AG08395 (cell line): ENCODE measurements around the gene NHS.

Experiments
- DNase-seq: peaks from one replicate; pipeline ENCODE4 v3.0.0; 2012; ENCODE audit warnings: mixed read lengths, low spot score

The NHS gene

DNA sequence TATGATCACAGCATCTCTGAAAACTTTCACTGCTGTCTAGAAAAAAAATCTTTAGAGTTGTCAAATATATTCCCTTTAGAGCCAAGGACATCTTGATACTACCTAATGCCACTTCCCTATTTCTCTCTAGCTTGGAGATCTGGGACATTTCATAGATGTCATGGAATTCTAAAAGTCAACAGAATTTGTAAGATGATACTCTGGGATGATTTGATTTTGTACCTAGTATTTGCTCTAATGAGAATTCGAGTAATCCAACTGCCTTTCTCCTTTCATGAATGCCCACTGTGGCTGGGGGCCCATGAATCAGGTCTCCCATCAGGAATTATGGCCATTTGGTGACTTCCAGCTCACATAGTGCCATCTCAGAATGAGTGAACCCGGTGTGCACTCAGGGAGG, 73.2 kb downstream of the NHS start:
- DNase-seq: no peak

DNA sequence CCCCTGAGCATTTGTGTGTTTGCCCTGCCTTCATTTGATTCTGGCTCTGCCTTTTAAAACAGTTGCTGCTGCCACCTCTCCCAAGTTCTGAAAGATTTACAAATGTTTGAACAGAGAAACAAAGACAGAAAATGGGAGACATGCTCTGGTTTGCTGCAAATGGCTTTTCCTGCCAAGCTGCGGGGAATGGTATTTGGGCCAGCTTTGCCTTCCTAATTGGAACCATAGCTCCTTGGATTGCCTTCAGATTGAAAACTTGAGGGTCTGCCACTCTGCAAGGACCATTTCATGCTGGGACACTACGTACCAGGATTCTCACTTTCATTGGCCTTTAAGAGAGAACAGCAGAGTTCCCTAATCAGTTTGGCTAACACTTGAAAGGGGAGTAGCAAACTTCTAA, 74.9 kb downstream of the NHS start:
- DNase-seq: no peak

DNA sequence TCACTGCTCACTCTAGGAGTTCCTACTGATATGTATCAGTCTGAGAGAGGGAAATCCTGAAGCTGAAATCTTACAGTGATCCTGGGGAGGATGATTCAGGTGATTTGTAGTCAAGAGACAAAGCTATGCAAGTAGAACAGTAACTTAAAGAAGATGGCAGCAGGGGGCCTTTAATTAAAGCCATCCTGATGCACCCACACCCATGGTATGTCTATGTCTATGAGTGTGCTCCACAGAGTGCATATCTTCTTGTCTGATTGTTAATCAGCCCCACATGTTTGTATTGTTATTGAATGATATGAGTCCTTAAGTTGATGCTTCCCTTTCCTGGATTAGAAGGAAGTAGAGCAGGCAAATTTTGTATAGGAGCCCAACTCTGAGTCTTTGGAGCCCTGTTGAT, 78.8 kb downstream of the NHS start:
- DNase-seq: no peak

DNA sequence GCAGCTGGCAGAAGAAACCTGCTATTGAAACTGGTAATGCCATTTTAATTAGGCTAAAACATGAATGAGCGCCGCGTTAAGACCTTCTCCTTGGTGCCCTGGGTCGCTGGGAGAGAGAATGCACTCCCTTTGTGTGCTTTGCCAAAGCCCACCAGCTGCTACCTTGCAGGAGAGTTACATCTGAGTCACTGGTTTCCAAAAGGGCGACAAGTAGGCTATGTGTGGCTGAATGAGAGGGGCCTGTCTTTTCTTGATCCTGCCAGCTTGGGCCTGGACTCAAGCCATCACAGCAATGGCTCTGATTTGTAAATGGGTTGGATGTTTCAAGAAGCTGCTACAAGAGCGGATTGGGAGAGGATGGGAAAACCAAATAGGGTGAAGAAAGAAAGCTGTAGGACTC, 81.5 kb downstream of the NHS start:
- DNase-seq: no peak

DNA sequence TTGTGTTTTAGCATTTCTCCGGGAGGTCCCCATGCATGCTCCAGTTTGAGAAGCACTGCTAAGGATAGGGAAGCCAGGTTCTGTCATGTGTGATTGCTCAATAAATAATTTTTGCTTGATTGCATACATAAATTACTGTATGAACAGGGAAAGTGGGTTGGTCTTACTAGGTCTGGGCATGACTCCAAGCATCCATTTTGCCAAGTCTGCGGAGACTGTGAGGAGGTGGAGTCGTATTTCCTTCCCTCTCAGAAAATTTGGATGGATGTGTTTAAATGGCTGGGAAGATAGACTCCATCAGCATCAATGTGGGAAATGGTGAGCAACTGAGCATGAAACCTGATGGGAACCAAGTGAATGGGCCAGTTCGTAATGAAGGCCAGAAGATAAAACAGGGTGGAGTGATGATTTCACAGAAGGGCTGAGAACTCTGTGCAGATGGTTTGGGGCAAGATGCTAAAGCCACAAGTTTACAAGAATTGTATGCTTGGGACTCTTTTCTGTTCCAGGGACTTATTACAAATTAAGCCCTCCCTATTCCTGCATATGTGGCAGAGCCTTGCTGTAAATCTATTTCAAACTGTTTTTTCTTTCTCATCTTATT, 84.1 kb downstream of the NHS start:
- no peak for DNase-seq

DNA sequence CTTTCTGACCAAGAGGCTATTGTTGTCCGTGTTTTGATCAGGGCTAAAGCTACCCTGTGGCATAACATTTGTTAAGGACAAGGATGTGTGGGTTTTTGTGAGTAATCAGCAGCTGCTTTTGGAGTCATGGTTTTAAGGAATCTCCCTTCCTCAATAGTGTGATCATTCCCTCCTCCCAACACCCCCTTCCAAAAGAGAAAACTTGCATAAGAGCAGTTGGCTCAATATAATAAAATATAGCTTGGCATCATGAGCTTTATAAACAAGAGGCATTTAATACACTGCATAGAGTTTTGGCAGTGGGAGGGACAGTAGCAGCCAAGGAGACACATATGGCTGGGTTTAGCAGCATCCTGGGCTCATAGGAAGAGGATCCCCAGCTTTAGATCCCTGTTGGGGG, 84.7 kb downstream of the NHS start:
- peak; percentile 38 for DNase-seq

DNA sequence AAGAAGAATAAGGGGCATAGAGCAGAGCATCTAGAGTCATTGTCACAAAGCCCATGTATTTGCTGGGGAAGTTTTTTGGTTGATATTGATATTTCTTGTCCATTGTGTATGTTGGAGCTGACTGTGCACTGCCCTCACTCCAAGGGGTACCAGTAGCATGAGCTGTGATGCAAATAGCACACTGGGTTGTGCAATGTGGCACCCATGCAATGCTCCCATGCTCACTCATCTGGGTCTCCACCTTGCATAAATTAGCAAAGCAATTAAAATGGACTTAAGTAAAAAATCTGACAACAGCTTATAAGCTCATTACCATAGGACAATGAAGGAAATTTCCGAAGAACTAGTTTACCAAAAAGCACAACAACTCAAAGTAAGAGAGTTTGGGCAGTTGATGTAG, 87.9 kb downstream of the NHS start:
- no peak for DNase-seq

DNA sequence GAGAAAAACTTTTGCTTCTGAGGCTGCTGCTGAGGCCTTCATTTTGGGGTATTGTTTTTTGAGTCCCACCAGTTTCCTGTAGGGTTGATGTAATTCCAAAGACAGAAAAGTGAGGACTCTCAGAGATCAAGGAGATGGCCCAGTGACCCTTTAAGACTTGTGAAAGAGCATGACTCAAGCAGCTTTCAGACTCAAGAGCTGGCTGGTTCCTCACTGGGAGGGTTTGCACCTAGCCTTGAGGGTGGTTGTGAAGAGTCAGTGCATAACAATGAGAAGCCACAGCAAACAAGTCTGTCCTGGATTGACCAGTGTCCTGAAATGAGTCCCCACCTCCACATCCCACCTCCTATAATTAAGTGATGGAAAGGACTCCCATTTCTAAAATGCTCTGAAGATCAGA, 89.2 kb downstream of the NHS start:
- peak; percentile 46 for DNase-seq

DNA sequence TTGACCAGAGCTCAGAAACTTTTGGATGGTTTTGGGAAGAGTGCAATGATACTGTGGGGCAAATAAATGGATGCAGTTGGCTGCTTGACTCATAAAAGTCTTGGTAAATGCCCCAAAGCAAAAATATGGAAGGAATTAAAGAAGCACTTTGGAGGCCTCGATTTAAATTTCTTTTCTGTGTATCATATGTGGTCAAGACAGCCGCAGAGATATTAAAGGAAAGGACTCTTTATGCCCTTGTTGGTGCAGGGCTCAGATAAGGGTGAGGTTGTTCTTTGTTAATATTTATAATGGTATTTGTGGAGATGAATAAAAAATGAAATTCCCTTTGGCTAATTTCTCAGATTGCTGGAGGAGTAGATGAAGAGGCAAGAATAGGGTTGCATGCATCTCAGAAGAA, 90.2 kb downstream of the NHS start:
- DNase-seq: no peak

DNA sequence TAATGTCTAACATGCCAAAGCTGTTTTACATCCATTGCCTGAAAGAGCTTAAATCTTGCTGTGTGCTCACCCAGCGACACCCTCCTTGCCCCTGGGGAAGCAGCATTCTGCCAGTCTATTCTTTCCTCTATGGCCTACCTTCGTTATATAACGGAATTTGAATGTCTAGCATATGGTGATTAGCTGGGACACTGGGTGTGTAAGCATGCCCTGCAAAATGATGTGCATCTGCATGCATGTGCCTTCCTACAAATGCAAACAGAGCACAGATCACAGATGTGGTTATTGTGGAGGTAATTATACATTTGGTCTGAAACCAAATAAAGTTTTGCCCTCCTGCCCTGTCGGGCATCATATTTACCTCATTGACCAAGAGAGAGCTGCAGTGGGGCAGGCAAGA, 90.8 kb downstream of the NHS start:
- DNase-seq: no peak

DNA sequence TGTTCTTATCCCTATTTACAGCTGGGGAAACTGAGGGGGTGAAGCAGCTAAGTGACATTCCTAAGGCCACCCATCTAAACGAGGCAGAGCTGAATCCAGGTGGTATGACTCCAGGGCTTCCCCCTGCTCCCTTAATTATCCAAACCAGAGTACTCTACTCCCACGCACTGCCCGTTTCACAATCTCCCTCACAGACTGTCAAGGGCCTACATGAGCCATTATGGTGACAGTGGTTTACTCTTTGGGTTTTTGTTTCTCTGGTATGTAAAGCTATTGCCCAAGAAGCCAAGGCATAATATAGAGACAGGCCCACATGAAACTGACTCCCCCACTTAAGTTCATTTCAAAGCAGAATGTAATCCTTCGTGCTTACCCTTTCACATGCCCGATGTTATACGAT, 95.1 kb downstream of the NHS start:
- no peak for DNase-seq

DNA sequence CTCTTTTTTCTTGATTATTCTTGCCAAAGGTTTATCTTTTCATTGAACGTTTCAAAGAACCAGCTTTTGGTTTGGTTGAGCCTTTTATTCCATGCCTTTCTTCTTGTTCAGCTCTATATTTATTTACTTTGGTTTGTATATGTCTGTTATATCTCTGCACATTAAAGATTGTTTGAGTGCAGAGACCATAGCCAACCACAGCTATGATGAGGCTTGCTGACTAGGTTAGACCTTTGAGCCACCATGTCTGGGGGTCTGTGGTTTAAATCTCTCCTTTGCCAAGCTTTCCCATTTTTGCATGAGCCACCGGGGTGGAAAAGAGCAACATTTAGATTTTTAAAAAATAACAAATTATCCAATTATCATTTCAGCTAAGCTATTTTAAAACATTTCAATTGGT, 96.1 kb downstream of the NHS start:
- DNase-seq: no peak

DNA sequence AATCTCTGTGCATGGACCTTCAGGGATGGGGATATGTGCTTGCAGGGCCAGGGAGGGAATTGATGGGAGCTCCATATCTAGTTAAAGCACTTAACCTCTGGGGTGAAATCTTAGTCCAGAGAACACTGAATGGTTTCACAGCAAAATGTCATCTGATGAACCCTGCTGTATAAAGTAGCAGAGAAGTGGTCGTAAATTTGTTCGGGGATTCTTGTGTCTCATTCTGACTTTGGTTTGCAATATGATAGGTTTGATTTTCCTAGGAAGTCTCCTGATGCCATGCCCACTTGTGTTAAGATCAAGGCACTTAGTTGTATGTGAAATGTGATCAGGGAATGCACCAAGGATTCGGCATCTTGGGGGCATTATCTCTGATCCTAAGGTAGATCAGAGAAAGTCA, 96.9 kb downstream of the NHS start:
- no peak for DNase-seq

DNA sequence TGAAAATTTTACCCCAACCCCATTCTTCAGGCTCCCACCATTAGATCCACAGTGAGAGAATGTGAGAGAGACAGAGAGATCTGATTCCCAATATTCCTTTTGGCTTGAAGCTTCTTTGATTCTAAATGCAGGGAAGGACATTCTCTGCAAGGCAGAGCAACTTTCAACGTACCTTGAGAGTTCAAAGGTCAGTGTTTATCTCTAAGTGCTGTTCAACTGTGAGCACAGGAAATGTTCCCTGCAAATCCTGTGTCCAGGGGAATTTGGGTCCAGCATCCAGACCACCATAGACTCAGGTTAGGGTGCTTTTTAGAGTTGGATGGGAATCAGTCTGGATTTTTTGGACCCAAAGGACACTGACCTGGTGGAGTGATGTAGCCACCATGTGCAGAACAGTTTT, 97.4 kb downstream of the NHS start:
- no peak for DNase-seq

DNA sequence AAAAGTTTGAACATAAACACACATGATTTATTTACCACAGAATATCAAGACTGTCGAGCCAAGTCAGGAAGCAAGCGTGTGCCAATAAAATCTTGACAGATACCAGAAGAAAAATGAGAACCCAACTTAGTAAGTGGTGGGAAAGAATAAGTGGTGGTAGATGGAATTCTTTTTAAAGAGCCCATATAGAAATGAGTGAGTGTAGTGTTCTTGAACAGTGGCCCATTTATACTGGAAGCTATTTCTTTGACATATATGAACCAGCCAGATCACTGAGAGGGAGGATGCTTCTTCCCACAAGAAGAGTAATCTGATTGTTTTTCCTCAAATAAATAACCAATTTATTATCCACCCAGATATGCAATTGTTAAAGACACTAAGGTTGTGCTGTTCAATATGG, 98.0 kb downstream of the NHS start:
- no peak for DNase-seq

DNA sequence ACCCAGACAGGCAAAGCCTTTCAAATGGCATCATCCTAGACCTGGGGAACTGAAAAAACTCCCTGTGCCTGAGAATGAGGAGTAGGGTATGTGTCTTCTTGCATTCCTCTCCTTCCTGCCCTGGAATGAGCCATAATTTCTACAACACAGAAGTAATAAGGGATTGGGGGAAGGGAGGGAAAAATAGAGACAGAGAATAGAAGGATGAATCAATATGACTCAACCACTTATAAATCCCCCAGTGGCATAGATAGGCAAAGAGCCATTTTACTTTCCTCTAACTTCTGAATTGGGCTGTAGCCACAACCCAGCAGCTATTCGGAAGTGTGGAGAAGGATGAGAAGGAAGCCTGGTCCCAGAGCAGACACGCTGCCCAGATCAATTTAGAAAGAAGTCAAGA, 99.9 kb downstream of the NHS start:
- peak; percentile 38 for DNase-seq

DNA sequence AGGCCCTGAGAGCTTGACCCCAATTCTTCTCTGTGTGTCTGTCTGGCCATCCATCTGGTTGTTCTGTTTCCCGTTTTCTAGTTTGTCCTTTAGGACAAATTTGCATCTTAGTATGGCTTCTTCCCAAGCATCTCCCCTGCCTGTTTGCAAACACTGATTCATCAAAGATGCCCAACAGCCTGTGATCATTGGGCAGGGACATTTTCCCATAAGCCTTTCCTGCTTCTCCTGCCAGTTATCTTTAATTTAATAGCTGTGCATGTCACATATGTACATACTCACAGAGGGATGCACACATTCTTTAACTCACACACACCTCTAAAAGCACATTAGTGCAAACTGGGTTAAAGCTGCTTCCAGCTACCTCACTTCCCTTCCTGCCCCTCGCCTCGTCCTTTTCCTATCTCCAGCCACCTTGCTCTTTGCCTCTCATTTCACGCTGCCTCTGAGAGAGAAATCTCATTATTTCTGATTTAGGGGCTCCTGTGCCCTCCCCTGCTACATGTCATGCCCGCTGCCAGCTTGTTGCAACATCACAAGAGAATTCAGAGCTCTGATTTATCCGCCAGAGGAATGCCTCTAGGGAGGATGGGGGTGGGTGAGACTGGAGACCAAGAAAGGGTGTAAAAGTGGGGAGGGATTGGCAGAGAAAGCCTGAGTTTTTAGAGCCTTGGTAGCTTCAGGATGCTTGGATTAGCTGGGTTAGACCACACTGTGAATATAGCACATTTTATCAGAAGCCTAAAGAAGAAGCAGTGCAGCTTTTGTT, 100.6 kb downstream of the NHS start:
- DNase-seq: peak; percentile 10

DNA sequence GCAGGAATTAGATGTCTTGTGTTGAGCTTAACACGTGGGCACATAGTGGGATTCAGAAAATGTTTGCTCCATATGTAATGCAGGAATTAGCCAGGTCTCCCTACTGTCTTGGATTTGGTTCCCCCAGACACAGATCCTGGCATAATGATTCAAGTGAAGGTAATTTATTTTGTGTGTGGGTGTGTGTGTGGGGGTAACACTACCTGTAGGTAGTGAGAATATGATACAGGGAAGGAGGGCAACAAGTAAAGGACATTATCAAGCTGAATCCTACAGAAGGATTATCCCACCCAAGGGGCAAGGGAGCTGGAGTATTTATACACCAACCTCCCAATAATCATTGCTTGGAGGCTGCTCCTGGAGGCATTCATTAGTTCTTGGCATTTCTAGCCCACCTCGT, 101.4 kb downstream of the NHS start:
- DNase-seq: no peak

DNA sequence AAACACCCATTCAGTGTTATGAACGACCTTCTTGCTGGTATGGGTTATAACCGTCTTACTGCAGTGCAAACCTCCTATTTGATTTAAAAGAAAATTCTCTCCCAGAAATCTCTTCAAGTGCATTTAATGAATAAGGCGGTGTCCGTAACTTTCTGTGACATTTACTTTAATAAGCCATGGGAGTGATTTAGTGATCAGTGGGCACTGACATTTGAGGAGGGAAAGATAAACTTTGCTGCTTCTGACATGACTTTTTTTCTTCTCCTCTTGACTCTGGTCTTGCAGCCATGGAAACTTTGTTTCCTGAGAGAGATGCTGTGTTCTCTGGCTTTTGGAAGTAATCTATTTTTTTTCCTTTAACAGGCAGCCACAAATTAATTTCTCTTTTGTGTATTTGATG, 106.1 kb downstream of the NHS start:
- no peak for DNase-seq

DNA sequence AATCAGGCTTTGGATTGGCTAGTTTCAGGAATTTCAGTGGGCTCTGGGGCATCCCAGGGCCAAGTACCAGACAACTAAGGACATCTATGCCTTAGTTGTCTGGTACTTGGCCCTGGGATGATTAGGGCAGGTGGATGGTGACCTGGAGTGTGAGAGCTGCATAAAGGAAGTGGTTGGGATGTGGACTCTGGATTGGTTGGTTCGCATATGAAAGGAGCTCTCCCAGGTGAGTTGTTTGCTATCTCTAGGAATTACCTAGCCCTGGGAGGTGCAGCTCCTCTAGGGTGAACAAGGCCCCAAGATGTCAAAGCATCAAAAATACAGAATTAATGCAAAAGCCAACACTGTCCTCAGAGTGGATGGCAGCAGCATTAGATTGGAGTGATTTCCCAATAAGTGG, 109.6 kb downstream of the NHS start:
- DNase-seq: no peak

DNA sequence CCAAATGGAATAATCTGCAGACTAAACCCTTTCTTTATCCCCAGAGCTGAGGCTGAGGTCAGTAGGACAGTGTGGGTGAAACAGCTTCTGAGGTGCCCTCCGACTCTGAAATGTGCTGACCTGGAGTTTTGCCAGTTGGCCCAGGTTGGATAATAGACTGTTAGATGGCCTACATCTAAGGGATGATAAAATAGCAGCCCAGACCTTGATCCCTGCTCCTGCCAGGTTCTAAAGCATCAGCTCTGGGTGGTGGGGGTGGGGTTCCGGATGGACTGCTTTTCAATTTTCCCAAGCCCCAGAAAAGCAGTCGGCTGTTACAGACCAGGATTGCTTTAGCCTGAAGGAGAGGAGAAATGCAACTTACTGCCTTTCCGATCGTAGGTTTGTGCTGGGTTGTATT, 110.4 kb downstream of the NHS start:
- DNase-seq: no peak

DNA sequence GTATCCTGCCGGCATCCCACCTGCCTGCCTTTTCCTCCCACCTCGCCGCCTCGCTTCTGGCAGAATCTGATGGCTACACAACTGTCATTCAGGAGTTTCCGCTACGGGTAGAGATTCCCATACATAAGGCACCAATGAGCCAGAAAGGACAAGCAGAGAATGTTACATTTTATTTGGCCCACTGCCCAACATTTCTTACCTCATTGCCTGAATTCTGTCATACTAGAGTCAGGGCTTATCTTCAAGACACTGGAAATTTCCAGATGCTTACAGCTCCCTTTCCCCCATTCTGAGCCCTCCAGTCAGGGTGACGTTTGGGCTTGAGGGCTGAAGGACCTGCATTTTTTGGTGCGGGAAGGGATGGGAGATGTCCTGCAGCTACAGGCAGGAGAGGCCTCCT, 113.0 kb downstream of the NHS start:
- DNase-seq: no peak

DNA sequence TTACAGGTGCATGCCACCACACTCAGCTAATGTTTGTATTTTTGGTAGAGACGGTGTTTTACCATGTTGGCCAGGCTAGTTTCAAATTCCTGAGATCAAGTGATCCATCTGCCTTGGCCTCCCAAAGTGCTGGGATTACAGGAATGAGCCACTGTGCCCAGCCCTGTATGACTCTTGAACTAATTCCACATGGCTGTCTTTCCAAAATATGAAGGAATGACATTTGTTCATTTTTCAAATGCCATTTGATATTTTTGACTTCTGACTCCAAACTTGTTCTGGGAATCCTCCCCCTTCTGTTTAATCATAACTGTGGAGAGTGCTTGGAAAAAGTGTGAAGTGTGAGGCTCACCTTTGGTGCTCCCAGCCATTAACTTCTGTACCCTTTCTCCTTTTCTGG, 119.2 kb downstream of the NHS start:
- DNase-seq: no peak

DNA sequence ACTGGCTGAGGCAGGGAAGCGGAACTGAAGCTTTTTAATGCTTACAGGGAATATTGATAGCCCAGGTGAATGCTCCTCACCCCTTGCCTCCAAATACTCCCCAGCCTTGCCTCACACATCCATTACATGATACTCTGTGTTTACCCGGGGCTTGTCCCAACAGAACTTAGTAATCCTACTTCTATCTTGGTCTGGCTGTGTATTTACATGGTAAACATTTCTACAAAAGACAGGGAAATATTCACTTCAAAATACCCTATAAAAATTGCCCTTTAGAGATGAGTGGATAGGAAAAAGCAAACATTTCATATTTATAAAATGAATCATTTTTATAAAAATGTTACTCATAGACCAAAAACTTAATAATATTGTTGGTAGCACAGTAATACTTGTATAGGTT, 120.1 kb downstream of the NHS start:
- DNase-seq: no peak
